Thoracic aorta (tissue), 2 donors: ENCODE data around the gene GOLGA3. TPM values are rescaled to one million over a fixed set of nuclear protein-coding genes. Genes with fewer than 3 reads are reported as not detected.

ENCODE experiments used
- ATAC-seq: fragments of 150-250 bp; one replicate; pipeline ENCODE4 v1.8.0; 2017; ENCODE audit warnings: low read depth; ENCODE audit not compliant: insufficient number of reproducible peaks, low FRiP score
- DNase-seq: peaks from one replicate; pipeline ENCODE4 v3.0.0-alpha.2; 2020; ENCODE audit warnings: low spot score
- H3K27ac ChIP-seq, 2 donors: fragments of 200-600 bp; sonication (generic); 1 replicate in 1 of 2; 2 replicates in 1 of 2; pipeline ENCODE4 v1.5.1; 2016; ENCODE audit warnings: mild to moderate bottlenecking in 2 of 2, moderate library complexity in 2 of 2
- H3K27me3 ChIP-seq: fragments of 200-600 bp; sonication (generic); replicated peaks from 2 replicates; pipeline ENCODE4 v1.6.0; 2016; ENCODE audit warnings: mild to moderate bottlenecking; ENCODE audit not compliant: insufficient read depth
- H3K36me3 ChIP-seq: fragments of 200-600 bp; sonication (generic); one replicate; pipeline ENCODE4 v1.5.1; 2016
- H3K4me1 ChIP-seq, 2 donors: fragments of 200-600 bp; sonication (generic); 1 replicate in 1 of 2; 2 replicates in 1 of 2; pipeline versions ENCODE4 v1.5.1 to v1.6.0; 2016; ENCODE audit warnings: low read depth in 2 of 2, mild to moderate bottlenecking in 1 of 2; ENCODE audit not compliant: control insufficient read depth in 1 of 2
- H3K4me3 ChIP-seq: fragments of 200-600 bp; sonication (generic); 2 replicates; pipeline ENCODE4 v1.5.1; 2016; ENCODE audit warnings: mild to moderate bottlenecking
- H3K9me3 ChIP-seq: fragments of 200-600 bp; sonication (generic); 2 replicates; pipeline ENCODE4 v1.5.1; 2016
- total RNA-seq, 2 donors: library from RNA; depleted of rRNA; stranded (reverse); fragments of >200 nt; gene quantifications; one replicate each; pipeline versions ENCODE4 v1.1.0 to v1.2.3, GENCODE V29; 2016
- TF ChIP-seq, protein P1 (sequence below): fragments of 200-600 bp; sonication (generic); IDR thresholded peaks from one replicate; pipeline ENCODE4 v1.5.1; 2019; ENCODE audit warnings: antibody characterized with exemption

GOLGA3 gene
- total RNA-seq, 2 donors from 2014 or later, result 125 to 137 TPM

DNA sequence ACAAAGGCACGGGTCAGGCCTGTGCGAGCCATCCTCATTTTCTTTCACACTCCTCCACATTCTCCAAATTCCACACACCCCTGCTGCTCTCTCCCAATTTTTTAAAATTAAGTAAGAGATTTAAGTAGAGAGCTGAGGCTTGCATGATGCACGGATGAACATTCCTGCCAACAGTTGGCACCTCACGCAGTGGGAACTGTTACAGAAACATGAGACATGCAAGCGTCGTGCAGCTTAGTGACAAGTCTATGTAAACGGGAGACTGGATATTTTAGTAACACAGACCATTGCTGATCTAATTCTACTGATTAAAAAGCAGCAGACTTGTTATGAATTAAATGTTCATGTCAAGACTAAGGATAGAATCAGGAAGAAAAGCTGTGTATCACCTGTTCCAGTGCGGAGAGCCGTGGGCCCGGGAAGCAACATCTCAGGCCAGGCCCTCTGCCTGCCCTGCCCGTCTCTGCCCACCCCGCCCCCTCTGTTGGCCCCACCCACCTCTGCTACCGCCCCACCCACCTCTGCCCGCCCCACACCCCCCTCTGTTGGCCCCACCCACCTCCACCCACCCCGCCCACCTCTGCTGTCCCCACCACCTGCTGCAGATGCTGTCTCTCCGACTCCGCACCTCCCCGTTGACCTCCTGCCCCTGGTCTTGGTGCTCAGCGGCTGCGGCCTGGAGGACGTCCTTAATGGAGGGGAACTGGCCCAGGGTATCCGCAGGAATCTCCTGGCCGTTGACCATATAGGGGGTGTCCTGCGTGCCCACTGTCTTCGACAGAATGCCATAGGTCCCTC lies 21.2 kb downstream of the GOLGA3 start:
- H3K4me1 ChIP-seq, result no peaks in the 10 kb centered on the region
- H3K36me3 ChIP-seq, result peaks cover 56% of the 10 kb centered on the region
- TF ChIP-seq, protein P1, sequence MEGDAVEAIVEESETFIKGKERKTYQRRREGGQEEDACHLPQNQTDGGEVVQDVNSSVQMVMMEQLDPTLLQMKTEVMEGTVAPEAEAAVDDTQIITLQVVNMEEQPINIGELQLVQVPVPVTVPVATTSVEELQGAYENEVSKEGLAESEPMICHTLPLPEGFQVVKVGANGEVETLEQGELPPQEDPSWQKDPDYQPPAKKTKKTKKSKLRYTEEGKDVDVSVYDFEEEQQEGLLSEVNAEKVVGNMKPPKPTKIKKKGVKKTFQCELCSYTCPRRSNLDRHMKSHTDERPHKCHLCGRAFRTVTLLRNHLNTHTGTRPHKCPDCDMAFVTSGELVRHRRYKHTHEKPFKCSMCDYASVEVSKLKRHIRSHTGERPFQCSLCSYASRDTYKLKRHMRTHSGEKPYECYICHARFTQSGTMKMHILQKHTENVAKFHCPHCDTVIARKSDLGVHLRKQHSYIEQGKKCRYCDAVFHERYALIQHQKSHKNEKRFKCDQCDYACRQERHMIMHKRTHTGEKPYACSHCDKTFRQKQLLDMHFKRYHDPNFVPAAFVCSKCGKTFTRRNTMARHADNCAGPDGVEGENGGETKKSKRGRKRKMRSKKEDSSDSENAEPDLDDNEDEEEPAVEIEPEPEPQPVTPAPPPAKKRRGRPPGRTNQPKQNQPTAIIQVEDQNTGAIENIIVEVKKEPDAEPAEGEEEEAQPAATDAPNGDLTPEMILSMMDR, result no peak
- no peaks in the 10 kb centered on the region for H3K9me3 ChIP-seq
- no peak overlapping the region for H3K4me3 ChIP-seq
- ATAC-seq (no peak), DNase-seq (no peak)
- no peak overlapping the region for H3K27ac ChIP-seq
- H3K27me3 ChIP-seq, result no peaks in the 10 kb centered on the region

DNA sequence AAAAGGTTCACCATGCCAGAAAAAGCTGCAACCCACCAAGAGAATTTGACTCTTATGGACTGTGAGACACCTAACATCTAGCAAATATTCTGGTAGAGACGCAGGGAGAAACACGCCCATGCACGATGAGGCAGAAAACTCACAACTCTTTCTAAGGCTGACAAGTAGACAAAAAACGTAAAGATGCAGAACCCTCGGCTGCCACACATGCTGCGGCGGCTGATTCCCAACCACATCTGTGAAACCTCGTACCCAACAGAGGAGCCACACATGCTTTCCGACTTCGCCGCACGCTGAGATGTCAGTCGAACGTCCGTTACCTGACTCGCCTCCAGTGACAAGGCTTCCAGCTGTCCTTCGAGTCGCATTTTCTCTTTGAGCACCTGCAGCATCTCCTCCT lies 21.8 kb downstream of the GOLGA3 start:
- H3K4me1 ChIP-seq, result no peaks in the 10 kb centered on the region
- H3K27ac ChIP-seq, result no peak overlapping the region
- no peak overlapping the region for H3K4me3 ChIP-seq
- TF ChIP-seq, protein P1, result no peak
- no peak for DNase-seq
- ATAC-seq, result no peak
- H3K27me3 ChIP-seq, result no peaks in the 10 kb centered on the region
- no peaks in the 10 kb centered on the region for H3K9me3 ChIP-seq
- peaks cover 53% of the 10 kb centered on the region for H3K36me3 ChIP-seq

DNA sequence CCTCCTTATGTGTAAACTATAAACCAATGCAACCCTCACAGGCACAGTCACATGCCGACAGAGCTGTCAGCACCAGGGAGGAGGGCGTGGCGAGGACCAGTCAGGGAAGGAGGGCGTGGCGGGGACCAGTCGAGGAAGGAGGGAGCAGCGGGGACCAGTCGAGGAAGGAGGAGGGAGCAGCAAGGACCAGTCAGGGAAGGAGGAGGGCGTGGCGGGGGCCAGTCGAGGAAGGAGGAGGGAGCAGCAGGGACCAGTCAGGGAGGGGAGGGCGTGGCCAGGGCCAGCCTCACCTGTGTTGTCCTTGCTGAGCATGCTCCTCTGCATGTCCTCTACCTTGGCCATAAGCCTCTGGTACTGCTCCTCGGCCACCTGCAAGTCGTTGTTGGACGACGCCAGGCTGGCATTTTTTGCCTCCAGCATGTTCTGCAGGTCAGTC lies 24.2 kb downstream of the GOLGA3 start:
- H3K36me3 ChIP-seq, result peaks cover 75% of the 10 kb centered on the region
- no peaks in the 10 kb centered on the region for H3K4me1 ChIP-seq
- no peaks in the 10 kb centered on the region for H3K9me3 ChIP-seq
- TF ChIP-seq, protein P1, result no peak
- no peak overlapping the region for H3K4me3 ChIP-seq
- no peaks in the 10 kb centered on the region for H3K27me3 ChIP-seq
- DNase-seq (no peak), ATAC-seq (no peak)
- no peak overlapping the region for H3K27ac ChIP-seq

DNA sequence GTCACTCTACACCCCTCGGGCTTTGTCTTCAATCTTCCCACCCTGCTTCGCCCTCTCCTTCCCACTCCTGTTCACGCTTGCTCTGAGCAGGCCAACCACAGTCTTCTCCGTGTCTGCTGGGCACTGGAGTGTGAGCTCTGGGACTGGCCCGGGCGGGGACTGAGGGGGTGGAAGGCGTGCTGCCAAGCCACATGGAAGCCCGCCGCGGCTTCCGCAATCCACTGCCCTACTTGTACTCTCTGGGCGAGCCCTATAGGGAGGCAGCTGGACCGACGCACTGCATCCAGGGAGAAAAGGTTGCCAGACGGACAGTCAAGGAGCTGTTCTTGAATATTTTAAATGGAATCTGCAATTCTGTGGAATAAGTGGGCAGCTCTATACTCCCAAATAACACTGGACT lies 24.8 kb downstream of the GOLGA3 start:
- DNase-seq (no peak), ATAC-seq (no peak)
- TF ChIP-seq, protein P1, result no peak
- Histone ChIP-seq H3K4me3 (no peak overlapping the region), H3K36me3 (peaks cover 80% of the 10 kb centered on the region), H3K9me3 (no peaks in the 10 kb centered on the region), H3K27me3 (no peaks in the 10 kb centered on the region), H3K27ac (no peak overlapping the region), H3K4me1 (no peaks in the 10 kb centered on the region)

DNA sequence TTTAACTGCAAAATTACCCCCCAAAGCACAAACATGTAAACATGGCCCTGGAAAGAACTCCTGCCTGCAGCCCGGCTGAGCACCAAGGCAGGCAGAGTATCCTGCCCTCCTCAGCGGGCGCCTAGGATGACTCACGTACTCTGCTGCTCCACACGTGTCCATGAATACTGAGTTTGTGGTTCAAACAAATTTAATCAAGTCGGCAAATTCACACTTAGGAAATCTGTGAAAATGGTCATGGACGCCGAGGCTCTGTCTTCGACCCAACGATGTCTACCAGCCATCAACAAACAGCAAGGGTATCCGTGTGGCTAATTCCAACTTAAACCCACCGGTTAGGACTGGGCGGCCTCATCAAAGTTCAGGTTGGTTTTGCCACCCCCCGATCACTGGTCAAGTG lies 25.5 kb downstream of the GOLGA3 start:
- no peak for ATAC-seq
- no peaks in the 10 kb centered on the region for H3K9me3 ChIP-seq
- H3K4me1 ChIP-seq, result no peaks in the 10 kb centered on the region
- peaks cover 79% of the 10 kb centered on the region for H3K36me3 ChIP-seq
- no peak overlapping the region for H3K27ac ChIP-seq
- TF ChIP-seq, protein P1, result no peak
- no peaks in the 10 kb centered on the region for H3K27me3 ChIP-seq
- DNase-seq, result no peak
- H3K4me3 ChIP-seq, result no peak overlapping the region
